Stimulated activated naive CD8-positive, alpha-beta T cell treated with anti-CD3 and anti-CD28 coated beads, Interleukin-15, Interleukin-2, amounts not matched to agents 100 ng/mL and 50 ng/mL, for 24 hours (primary cell): ENCODE measurements around the gene ZNF732.
"Not testable (repeated sequence)": the region's sequence is repeated elsewhere in the genome, so short reads cannot be mapped to it uniquely, and the experiment has no call there.

Experiments
- H3K27ac Mint-ChIP-seq: one replicate; pipeline ENCODE4 v1.8.0; 2021; ENCODE audit warnings: mild to moderate bottlenecking, mixed read lengths
- H3K27me3 Mint-ChIP-seq: one replicate; pipeline ENCODE4 v1.8.0; 2021; ENCODE audit warnings: mixed read lengths
- H3K36me3 Mint-ChIP-seq: one replicate; pipeline ENCODE4 v1.8.0; 2021; ENCODE audit warnings: low read depth, mixed read lengths
- H3K4me1 Mint-ChIP-seq: one replicate; pipeline ENCODE4 v1.8.0; 2021; ENCODE audit warnings: low read depth, mixed read lengths
- H3K4me3 Mint-ChIP-seq: one replicate; pipeline ENCODE4 v1.8.0; 2021; ENCODE audit warnings: mild to moderate bottlenecking, mixed read lengths
- H3K9me3 Mint-ChIP-seq: one replicate; pipeline ENCODE4 v1.8.0; 2021; ENCODE audit warnings: mixed read lengths

ZNF732 gene

DNA sequence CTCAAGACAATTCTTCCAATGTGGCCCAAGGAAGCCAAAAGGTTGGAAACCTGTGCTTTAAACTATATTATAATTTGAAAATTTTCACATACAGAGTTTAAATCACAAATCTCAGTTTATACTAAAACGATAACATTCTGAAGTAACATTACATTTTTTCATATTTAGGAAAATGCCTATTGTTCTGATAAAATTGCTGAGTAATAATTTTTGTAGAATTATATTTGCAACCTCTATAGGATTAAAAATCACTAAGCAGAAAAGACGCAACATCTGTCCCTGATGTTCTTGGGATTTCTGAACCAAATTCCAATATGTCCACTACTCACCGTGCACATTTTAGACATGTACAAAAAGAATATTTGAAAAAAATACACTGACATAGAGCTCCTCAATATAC lies 10.5 kb downstream of the ZNF732 start:
- H3K4me1 Mint-ChIP-seq: no peaks in the 10 kb centered on the region
- no peak overlapping the region for H3K27ac Mint-ChIP-seq
- H3K4me3 Mint-ChIP-seq: no peak overlapping the region
- no peaks in the 10 kb centered on the region for H3K36me3 Mint-ChIP-seq
- H3K9me3 Mint-ChIP-seq: peaks cover 16% of the 10 kb centered on the region
- H3K27me3 Mint-ChIP-seq: no peaks in the 10 kb centered on the region

DNA sequence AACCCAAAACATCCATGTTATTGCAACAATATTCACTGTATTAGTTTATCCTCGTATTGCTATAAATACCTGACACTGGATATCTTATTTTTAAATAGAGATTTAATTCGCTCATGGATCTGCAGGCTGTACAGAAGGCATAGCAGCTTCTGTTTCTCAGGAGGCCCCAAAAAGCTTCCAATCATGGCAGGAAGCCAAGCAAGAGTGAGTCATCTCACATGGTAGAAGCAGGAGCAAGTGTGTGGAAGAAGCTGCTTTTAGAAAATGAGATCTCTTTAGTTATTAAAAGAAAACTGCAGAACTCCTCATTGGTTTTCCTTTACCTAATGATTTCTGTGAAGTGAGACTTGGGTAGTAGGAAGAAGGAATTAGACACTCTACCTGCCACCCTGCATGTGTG lies 16.4 kb downstream of the ZNF732 start:
- Mint-ChIP-seq H3K4me1 (no peaks in the 10 kb centered on the region), H3K9me3 (peaks cover 12% of the 10 kb centered on the region), H3K27ac (no peak overlapping the region), H3K36me3 (no peaks in the 10 kb centered on the region), H3K4me3 (no peak overlapping the region), H3K27me3 (no peaks in the 10 kb centered on the region)

DNA sequence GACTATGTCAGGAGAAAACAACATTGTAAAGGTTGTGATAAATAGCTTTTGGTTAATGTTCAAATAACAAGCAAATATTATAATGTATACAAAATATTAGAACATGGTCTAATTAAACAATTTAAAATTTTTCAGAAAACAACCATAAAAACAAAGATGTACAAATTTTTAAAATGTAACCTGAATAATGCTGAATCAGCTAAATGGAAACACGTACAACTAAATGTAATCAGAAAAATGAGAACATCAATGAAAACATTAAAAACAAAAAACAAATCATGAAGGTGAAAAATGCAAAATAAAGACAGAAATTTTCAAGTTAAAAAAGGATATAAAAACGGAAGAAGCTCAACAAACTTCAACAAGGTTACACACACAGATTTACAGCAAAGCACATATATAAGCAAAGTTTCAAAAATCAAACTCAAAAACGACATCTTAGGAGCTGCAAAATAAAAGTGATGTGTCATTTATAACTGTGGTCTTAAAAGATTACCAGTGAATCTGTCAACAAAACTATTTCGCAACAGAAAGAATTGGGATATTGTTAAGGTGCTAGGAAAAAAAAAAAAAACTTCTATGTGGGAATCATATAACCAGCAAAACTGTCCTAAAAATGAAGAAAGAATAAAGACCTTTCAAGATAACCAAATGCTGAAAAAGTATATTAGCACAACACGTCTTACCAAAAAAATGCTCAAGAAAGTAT lies 31.8 kb downstream of the ZNF732 start:
- H3K4me3 Mint-ChIP-seq: no peak overlapping the region
- no peaks in the 10 kb centered on the region for H3K4me1 Mint-ChIP-seq
- peaks cover 37% of the 10 kb centered on the region for H3K36me3 Mint-ChIP-seq
- no peaks in the 10 kb centered on the region for H3K27me3 Mint-ChIP-seq
- H3K9me3 Mint-ChIP-seq: peaks cover 68% of the 10 kb centered on the region
- no peak overlapping the region for H3K27ac Mint-ChIP-seq

DNA sequence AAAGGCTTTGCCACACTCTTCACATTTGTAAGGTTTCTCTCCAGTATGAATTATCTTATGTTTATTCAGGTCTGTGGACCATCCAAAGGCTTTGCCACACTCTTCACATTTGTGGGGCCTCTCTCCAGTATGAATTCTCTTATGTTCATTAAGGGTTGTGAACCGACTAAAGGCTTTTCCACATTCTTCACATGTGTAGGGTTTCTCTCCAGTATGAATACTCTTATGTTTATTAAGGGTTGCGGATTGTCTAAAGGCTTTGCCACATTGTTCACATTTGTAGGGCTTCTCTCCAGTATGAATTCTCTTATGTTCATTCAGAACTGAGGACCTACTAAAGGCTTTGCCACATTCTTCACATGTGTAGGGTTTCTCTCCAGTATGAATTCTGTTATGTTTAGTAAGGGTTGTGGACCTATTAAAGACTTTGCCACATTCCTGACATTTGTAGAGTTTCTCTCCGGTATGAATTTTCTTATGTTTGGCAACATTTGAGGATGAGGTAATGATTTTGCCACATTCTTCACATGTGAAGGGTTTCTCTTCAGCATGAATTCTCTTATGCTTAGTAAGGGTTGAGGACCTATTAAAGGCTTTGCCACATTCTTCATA lies 33.7 kb downstream of the ZNF732 start:
- H3K4me1 Mint-ChIP-seq: no peaks in the 10 kb centered on the region

DNA sequence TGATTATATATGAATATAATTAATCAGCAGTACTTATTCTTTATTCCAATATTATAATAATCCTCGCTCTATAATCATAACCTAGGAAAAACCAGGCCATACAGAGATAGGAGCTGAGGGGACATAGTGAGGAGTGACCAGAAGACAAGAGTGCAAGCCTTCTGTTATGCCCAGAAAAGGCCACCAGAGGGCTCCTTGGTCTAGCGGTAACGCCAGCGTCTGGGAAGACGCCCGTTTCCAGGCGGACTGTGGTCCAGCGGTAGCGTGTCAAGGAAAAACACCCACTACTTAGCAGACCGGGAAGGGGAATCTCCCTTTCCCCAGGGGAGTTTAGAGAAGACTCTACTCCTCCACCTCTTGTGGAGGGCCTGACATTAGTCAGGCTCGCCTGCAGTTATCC lies 46.0 kb downstream of the ZNF732 start:
- not testable (repeated sequence) for H3K4me1 Mint-ChIP-seq, H3K27me3 Mint-ChIP-seq, H3K27ac Mint-ChIP-seq, H3K4me3 Mint-ChIP-seq
- Mint-ChIP-seq H3K9me3 (peaks cover 53% of the 10 kb centered on the region), H3K36me3 (peaks cover 33% of the 10 kb centered on the region)

More for the DNA sequence above, 33.7 kb downstream of the ZNF732 start:
- H3K27me3 Mint-ChIP-seq: no peaks in the 10 kb centered on the region
- peaks cover 53% of the 10 kb centered on the region for H3K9me3 Mint-ChIP-seq
- no peak overlapping the region for H3K27ac Mint-ChIP-seq
- no peak overlapping the region for H3K4me3 Mint-ChIP-seq
- peaks cover 41% of the 10 kb centered on the region for H3K36me3 Mint-ChIP-seq

DNA sequence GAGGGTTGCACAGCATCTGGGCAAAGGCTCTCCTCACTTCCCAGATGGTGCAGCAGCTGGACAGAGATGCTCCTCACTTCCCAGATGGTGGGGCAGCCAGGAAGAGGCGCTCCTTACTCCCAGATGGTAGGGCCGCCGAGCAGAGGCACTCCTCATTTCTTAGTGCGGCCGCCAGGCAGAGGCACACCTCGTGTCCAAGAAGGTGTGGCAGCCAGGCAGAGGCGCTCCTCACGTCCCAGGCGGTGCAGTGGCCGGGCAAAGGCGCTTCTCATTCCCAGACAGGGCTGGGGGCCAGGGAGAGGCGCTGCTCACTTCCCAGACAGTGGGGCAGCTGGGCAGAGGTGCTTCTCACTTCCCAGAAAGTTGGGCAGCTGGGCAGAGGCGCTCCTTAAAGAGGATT lies 48.8 kb downstream of the ZNF732 start:
- Mint-ChIP-seq H3K36me3 (peaks cover 43% of the 10 kb centered on the region), H3K9me3 (peaks cover 53% of the 10 kb centered on the region), H3K4me3 (no peak overlapping the region), H3K4me1 (no peaks in the 10 kb centered on the region), H3K27me3 (no peaks in the 10 kb centered on the region), H3K27ac (no peak overlapping the region)

DNA sequence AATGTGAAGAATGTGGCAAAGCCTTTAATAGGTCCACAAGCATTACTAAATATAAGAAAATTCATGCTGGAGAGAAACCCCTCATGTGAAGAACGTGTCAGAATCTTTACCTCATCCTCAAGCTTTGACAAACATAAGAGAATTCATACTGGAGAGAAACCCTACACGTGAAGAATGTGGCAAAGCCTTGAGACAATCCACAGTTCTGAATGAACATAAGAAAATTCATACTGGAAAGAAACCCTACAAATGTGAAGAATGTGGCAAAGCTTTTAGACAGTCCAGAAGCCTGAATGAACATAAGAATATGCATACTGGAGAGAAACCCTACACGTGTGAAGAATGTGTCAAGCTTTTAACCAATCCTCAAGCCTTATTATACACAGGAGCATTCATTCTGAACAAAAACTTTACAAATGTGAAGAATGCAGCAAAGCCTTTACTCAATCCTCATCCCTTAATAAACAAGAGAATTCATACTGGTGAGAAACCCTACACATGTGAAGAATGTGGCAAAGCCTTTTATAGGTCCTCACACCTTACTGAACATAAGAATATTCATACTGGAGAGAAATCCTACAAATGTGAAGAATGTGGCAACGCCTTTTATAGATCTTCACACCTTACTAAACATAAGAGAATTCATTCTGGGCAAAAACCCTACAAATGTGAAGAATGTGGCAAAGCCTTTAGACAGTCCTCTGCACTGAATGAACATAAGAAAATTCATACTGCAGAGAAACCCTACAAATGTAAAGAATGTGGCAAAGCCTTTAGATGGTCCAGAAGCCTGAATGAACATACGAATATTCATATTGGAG lies 51.1 kb downstream of the ZNF732 start:
- Mint-ChIP-seq H3K4me3 (no peak overlapping the region), H3K36me3 (peaks cover 38% of the 10 kb centered on the region), H3K9me3 (peaks cover 50% of the 10 kb centered on the region), H3K4me1 (no peaks in the 10 kb centered on the region), H3K27ac (no peak overlapping the region), H3K27me3 (no peaks in the 10 kb centered on the region)

DNA sequence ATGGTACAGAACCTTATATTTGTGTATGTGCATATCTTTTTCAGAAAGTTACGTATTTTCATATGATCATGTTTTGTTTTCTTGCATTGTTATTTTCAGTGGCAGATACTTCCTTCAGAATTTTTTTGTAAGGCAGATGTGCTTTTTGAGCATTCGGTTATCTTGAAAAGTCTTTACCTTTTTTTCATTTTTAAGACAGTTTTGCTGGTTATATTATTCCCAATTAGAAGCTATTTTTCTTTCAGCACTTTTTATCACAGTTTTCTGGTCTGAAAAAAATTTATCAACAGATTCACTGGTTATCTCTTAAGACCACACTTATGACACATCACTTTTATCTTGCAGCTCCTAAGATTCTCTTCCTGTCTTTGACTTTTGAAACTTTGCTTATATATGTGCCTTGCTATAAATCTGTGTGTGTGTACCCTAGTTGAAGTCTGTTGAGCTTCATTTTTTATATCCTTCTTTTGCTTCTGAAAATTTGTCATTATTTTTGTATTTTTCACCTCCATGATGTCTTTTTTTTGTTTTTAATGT lies 53.1 kb downstream of the ZNF732 start:
- no peak overlapping the region for H3K27ac Mint-ChIP-seq
- no peak overlapping the region for H3K4me3 Mint-ChIP-seq

DNA sequence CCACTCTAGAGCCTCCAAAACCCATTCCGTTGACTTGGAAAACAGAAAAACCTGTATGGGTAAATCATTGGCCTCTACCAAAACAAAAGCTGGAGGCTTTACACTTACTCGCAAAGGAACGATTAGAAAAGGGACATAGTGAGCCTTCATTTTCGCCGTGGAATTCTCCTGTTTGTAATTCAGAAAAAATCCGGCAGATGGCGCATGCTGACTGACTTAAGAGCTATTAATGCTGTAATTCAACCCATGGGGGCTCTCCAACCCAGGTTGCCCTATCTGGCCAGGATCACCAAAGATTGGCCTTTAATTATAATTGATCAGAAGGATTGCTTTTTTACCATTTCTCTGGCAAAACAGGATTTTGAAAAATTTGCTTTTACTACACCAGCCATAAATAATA lies 60.8 kb downstream of the ZNF732 start:
- Mint-ChIP-seq H3K36me3 (peaks cover 10% of the 10 kb centered on the region), H3K27me3 (no peaks in the 10 kb centered on the region), H3K4me3 (no peak overlapping the region), H3K27ac (no peak overlapping the region), H3K4me1 (peaks cover 11% of the 10 kb centered on the region), H3K9me3 (peaks cover 22% of the 10 kb centered on the region)

More for the DNA sequence above, 53.1 kb downstream of the ZNF732 start:
- Mint-ChIP-seq H3K27me3 (no peaks in the 10 kb centered on the region), H3K4me1 (no peaks in the 10 kb centered on the region), H3K9me3 (peaks cover 67% of the 10 kb centered on the region), H3K36me3 (peaks cover 43% of the 10 kb centered on the region)

DNA sequence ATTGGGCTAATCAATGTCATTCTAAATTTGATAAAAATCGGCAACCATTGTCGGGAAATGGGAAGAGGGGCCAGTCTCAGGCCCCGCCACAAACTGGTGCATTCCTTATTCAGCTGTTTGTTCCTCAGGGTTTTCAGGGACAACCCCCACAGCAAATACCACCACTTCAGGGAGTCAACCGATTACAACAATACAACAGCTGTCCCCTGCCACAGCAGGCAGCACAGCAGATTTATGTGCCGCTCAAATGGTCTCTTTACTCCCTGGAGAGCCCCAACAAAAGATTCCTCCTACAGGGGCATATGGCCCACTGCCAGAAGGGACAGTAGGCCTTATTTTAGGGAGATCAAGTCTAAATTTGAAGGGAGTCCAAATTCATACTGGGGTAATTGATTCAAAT lies 61.8 kb downstream of the ZNF732 start:
- H3K4me3 Mint-ChIP-seq: no peak overlapping the region
- H3K4me1 Mint-ChIP-seq: peaks cover 11% of the 10 kb centered on the region
- peaks cover 5% of the 10 kb centered on the region for H3K36me3 Mint-ChIP-seq
- H3K9me3 Mint-ChIP-seq: peaks cover 14% of the 10 kb centered on the region
- no peak overlapping the region for H3K27ac Mint-ChIP-seq
- no peaks in the 10 kb centered on the region for H3K27me3 Mint-ChIP-seq

DNA sequence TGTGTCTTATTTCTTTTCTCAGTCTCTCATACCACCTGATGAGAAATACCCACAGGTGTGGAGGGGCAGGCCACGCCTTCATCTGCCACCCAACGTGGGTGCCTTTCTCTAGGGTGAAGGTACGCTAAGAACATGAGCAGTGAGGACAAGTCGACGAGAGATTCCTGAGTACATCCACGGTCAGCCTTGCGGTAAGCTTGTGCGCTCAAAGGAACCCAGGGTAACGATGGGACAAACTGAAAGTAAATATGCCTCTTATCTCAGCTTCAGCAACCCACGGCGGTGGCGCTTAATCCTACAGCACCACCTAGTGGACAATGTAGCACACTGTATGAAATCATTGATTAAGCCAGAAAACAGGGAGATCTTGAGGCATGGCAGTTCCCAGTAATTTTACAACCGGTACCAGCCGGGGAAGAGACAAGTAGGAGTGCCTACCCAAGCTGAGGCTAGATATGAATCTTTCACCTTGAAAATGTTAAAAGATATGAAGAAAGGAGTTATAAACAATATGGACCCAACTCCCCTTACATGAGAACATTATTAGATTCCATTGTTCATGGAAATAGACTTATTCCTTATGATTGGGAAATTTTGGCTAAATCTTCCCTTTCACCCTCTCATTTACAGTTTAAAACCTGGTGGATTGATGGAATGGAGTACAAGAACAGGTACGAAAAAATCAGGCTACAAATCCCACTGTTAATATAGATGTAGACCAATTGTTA lies 63.0 kb downstream of the ZNF732 start:
- Mint-ChIP-seq H3K27ac (peak overlapping the region; percentile 74), H3K4me1 (peaks cover 11% of the 10 kb centered on the region), H3K27me3 (no peaks in the 10 kb centered on the region), H3K9me3 (peaks cover 5% of the 10 kb centered on the region), H3K4me3 (peak overlapping the region; percentile 85), H3K36me3 (no peaks in the 10 kb centered on the region)

DNA sequence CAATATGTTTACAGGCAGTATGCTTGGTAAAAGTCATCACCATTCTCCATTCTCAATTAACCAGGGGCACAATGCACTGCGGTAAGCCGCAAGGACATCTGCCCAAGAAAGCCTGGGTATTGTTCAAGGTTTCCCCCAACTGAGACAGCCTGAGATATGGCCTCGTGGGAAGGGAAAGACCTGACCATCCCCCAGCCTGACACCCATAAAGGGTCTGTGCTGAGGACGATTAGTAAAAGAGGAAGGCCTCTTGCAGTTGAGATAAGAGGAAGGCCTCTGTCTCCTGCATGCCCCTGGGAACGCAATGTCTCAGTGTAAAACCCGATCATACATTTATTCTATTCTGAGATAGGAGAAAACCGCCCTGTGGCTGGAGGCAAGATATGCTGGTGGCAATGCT lies 63.9 kb downstream of the ZNF732 start:
- H3K36me3 Mint-ChIP-seq, H3K27ac Mint-ChIP-seq, H3K9me3 Mint-ChIP-seq, H3K27me3 Mint-ChIP-seq: not testable (repeated sequence)
- Mint-ChIP-seq H3K4me3 (peak overlapping the region; percentile 85), H3K4me1 (peaks cover 11% of the 10 kb centered on the region)

DNA sequence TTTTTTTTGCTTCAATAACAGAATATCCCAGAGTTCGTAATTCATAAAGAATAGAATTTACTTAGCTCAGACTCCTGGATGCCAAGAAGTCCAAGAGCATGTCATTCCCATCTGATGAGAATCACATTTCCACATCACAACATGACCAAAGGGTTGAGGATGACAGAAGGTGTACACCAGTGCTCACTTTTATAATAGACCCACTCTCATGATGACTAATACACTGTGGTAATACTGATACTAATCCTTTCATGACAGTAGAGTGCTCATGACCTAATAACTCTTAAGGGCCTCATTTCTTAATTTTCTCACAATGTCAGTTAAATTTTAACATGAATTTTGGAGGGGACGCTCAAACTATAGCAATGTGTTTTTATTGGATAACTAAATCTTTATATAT lies 69.2 kb downstream of the ZNF732 start:
- H3K4me3 Mint-ChIP-seq: no peak overlapping the region
- peaks cover 5% of the 10 kb centered on the region for H3K36me3 Mint-ChIP-seq
- H3K27me3 Mint-ChIP-seq: no peaks in the 10 kb centered on the region
- peaks cover under 1% of the 10 kb centered on the region for H3K4me1 Mint-ChIP-seq
- peaks cover 5% of the 10 kb centered on the region for H3K9me3 Mint-ChIP-seq
- no peak overlapping the region for H3K27ac Mint-ChIP-seq

DNA sequence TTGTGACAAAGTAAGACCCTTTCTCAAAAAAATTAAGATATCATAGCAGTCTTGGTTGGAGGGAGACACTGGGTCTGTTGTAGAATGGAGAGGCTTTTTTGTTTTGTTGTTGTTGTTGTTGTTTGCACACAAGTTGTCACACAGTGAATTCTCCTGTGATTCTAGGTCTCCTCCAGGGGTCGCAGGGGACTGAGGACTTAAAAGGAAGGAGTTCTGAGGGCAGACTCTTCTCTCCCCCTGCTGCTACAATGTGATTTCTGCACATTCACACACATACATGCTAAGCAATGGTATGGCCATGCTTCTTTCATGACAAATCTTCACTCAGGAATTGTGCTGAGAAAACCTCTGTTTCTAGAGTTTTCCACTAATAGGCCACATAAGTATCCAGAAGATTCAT lies 71.1 kb downstream of the ZNF732 start:
- Mint-ChIP-seq H3K9me3 (peaks cover 15% of the 10 kb centered on the region), H3K27ac (no peak overlapping the region), H3K4me3 (no peak overlapping the region), H3K27me3 (no peaks in the 10 kb centered on the region), H3K4me1 (peaks cover 4% of the 10 kb centered on the region), H3K36me3 (peaks cover 19% of the 10 kb centered on the region)
